ENCODE measurements around the gene RAD50.

The RAD50 gene

DNA sequence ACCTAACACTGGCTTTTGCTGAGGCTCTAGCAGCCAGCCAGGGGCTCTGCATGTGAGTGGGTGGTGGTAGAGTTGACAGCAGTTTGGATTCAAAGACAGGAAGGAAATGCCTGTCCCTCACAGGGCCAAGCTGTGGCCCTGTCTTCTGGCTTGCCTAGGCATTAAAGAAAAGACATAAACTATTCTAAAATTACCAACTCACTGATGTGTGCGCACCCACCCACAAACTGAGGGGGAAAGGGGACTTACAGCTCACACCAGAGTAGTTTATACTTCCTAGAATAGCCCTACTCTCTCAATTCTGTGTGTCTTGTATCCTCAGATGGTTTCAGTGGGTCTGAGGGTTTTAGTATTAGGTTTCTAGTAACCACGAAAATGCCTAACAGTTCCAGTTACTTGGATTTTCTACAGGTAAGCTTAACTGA, 82.9 kb downstream of the RAD50 start:
- TF ChIP-seq, protein P1, sequence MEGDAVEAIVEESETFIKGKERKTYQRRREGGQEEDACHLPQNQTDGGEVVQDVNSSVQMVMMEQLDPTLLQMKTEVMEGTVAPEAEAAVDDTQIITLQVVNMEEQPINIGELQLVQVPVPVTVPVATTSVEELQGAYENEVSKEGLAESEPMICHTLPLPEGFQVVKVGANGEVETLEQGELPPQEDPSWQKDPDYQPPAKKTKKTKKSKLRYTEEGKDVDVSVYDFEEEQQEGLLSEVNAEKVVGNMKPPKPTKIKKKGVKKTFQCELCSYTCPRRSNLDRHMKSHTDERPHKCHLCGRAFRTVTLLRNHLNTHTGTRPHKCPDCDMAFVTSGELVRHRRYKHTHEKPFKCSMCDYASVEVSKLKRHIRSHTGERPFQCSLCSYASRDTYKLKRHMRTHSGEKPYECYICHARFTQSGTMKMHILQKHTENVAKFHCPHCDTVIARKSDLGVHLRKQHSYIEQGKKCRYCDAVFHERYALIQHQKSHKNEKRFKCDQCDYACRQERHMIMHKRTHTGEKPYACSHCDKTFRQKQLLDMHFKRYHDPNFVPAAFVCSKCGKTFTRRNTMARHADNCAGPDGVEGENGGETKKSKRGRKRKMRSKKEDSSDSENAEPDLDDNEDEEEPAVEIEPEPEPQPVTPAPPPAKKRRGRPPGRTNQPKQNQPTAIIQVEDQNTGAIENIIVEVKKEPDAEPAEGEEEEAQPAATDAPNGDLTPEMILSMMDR (IDR thresholded peaks at IDR 0.05; ENCODE audit: low read depth, low read length, missing control alignments), result no peak
- H3K4me3 ChIP-seq (ENCODE audit: low read depth, low read length), result no peak overlapping the region
- in situ Hi-C loops (cut with HindIII; ENCODE audit: low sequenced_read_pairs), result no loop called here
- DNase-seq (ENCODE audit: low read depth), result no peak

DNA sequence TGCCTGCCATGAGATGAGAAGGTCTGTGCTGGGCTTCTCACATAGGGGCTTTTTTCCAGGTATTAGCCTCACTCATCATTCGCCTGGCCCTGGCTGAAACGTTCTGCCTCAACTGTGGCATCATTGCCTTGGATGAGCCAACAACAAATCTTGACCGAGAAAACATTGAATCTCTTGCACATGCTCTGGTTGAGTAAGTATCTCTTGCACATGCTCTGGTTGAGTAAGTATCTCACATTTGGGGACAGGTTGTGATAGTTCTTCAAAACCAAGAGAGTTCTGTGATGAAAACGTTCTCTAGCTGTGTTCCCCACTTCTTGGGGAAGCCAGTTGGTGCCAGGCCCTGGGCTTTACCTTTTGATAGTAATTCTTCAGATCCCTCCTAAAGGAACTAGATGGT, 83.8 kb downstream of the RAD50 start:
- TF ChIP-seq, protein P1 (IDR thresholded peaks at IDR 0.05; ENCODE audit: low read depth, low read length, missing control alignments), result no peak
- in situ Hi-C loops (cut with HindIII; ENCODE audit: low sequenced_read_pairs), result no loop called here
- no peak overlapping the region for H3K4me3 ChIP-seq (ENCODE audit: low read depth, low read length)
- no peak for DNase-seq (ENCODE audit: low read depth)

DNA sequence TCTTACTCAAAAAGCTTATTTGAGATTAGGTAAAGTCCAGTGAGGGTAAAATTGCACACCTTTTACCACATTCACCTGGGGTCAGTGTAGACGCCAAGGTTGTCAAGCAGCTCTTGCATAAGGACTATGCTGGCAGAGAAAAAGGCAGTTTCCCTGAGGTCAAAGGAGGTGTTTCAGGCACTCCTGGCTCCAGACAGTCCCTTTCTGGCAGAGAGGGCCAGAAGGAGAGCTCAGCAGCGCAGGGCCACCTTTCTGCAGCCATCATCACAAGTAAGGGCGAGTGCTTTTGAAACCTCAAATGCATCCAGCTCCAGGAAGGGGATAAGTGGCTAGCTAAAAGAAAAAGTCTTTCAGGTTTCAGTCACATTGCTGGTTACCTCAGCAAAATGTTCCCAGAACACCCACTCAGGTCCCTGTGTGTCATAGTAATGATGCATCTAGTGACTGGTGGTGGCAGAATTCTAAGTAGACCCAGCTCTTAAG, 84.5 kb downstream of the RAD50 start:
- TF ChIP-seq, protein P1 (IDR thresholded peaks at IDR 0.05; ENCODE audit: low read depth, low read length, missing control alignments), result no peak
- H3K4me3 ChIP-seq (ENCODE audit: low read depth, low read length), result no peak overlapping the region
- no peak for DNase-seq (ENCODE audit: low read depth)
- in situ Hi-C loops (cut with HindIII; ENCODE audit: low sequenced_read_pairs), result no loop called here

DNA sequence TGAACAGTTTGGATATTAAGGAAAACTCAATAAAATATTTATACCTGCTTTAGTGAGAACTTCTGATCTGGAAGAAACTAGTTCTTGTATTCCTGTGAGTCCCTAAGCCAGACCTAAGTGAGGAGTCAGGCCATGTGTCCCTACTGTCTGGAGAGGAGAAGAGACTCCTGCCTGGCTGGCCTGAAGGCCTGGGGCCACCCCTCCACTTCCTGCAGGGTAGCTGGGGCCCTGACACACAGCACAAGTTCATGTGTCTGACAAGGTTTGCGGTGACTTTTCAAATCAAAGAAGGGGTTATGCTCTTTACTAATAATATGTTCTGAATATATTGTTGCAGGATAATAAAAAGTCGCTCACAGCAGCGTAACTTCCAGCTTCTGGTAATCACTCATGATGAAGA, 85.1 kb downstream of the RAD50 start:
- H3K4me3 ChIP-seq (ENCODE audit: low read depth, low read length), result no peak overlapping the region
- TF ChIP-seq, protein P1 (IDR thresholded peaks at IDR 0.05; ENCODE audit: low read depth, low read length, missing control alignments), result no peak
- in situ Hi-C loops (cut with HindIII; ENCODE audit: low sequenced_read_pairs), result no loop called here
- DNase-seq (ENCODE audit: low read depth), result no peak

DNA sequence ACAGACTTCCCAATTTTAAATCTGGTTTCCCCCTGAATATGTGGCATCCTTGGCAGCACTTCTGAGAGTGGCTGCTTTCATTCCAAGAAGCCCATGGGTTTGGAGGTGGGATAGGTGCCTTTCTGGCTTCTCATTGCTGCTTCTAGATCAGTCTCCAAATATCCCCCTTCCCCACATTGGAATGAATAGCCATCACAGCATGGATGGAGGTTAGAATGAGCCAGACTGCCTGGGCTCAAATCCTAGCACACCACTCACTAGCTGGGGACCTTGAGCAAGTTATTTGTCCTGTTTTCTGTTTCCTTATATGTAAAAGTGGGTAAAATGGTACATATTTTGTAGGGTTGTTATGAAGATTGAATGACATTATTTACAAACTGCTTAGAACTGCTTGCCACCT, 87.4 kb downstream of the RAD50 start:
- DNase-seq (ENCODE audit: low read depth), result no peak
- TF ChIP-seq, protein P1 (IDR thresholded peaks at IDR 0.05; ENCODE audit: low read depth, low read length, missing control alignments), result no peak
- no peak overlapping the region for H3K4me3 ChIP-seq (ENCODE audit: low read depth, low read length)
- in situ Hi-C loops (cut with HindIII; ENCODE audit: low sequenced_read_pairs), result no loop called here

DNA sequence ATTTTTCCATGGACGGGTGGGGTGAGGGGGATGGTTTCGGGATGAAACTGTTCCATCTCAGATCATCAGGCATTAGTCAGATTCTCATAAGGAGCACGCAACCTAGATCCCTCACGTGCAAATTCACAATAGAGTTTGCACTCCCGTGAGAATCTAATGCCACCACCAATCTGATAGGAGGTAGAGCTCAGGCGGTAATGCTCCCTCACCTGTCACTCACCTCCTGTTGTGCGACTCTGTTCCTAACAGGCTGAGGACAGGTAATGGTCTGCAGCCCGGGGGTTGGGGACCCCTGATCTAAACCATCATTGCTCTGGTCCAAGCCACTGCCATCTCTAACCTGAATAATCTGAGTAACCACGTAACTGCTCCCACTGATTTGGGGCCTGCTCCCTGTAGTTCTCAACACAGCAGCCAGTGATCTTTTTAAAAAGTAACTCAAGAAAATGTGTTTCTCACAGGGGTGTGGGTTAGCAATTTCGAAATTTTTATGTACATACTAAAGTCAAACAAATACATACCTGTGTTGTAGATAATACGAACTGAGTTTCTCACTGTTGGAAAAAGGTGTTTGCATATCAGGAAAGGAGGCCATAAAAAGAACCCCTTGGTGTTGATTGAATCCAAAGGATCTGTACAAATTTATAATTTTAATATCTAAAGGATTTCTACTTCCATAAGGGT, 89.9 kb downstream of the RAD50 start:
- in situ Hi-C loops (cut with HindIII; ENCODE audit: low sequenced_read_pairs), result no loop called here
- TF ChIP-seq, protein P1 (IDR thresholded peaks at IDR 0.05; ENCODE audit: low read depth, low read length, missing control alignments), result no peak
- no peak overlapping the region for H3K4me3 ChIP-seq (ENCODE audit: low read depth, low read length)
- DNase-seq (ENCODE audit: low read depth), result no peak

Measured in astrocyte of the cerebellum (primary cell).